Testis (tissue), 3 donors: ENCODE results near the gene TMEM114. TPM values are rescaled to one million over a fixed set of nuclear protein-coding genes. Genes with fewer than 3 reads are reported as not detected.

Experiments used
- DNase-seq: peaks from one replicate; pipeline ENCODE4 v3.0.0-alpha.2; 2019
- H3K27ac ChIP-seq, 2 donors: fragments of 200-600 bp; sonication (generic); one replicate each; pipeline ENCODE4 v1.5.1; 2019
- H3K27me3 ChIP-seq: fragments of 200-600 bp; sonication (generic); one replicate; pipeline ENCODE4 v1.5.1; 2019
- H3K36me3 ChIP-seq: fragments of 200-600 bp; sonication (generic); one replicate; pipeline ENCODE4 v1.5.1; 2017; ENCODE audit warnings: low read depth; ENCODE audit errors: missing control alignments
- H3K4me1 ChIP-seq: fragments of 200-600 bp; sonication (generic); one replicate; pipeline ENCODE4 v1.5.1; 2019
- H3K4me3 ChIP-seq, 2 donors: fragments of 200-600 bp; sonication (generic); one replicate each; pipeline ENCODE4 v1.5.1; 2017 to 2019
- H3K9me3 ChIP-seq: fragments of 200-600 bp; sonication (generic); one replicate; pipeline ENCODE4 v1.5.1; 2017
- CTCF ChIP-seq, 3 experiments: fragments of 450-650 bp in 2 of 3; fragments of 200-600 bp in 1 of 3; sonication (generic) in 1 of 3; IDR thresholded peaks; one replicate each; pipeline ENCODE4 v1.5.1; 2016 to 2019; ENCODE audit warnings: antibody characterized with exemption in 3 of 3, mild to moderate bottlenecking in 2 of 3, moderate library complexity in 1 of 3
- POLR2A ChIP-seq: fragments of 450-650 bp; IDR thresholded peaks from one replicate; pipeline ENCODE4 v1.6.1; 2017; ENCODE audit warnings: antibody characterized with exemption, mild to moderate bottlenecking, moderate library complexity
- WGBS, 2 donors: methylation state at CpG; one replicate each; pipeline ENCODE4 v1.1.5; 2018; 5-methylcytosine and 5-hydroxymethylcytosine counted together
- intact Hi-C: fragments of 100-400 bp; cut with DNase I; formaldehyde crosslinking; loops from one replicate; pipeline ENCODE4 v1.15.1; 2023; ENCODE audit warnings: low total_unique reads
- polyA plus RNA-seq: library from polyadenylated mRNA; stranded (reverse); fragments of 350-450 nt; fragmentation: Illumina TruSeq; extraction: RNeasy Lipid Tissue Mini Kit (QIAGEN cat#74804); gene quantifications from one replicate; pipeline ENCODE4 v1.2.3, GENCODE V29; 2014; ENCODE audit warnings: low read depth, low replicate concordance; ENCODE audit not compliant: insufficient read depth
- total RNA-seq, 2 donors: library from RNA; depleted of rRNA; stranded (reverse); fragments of >200 nt; gene quantifications; one replicate each; pipeline ENCODE4 v1.2.3, GENCODE V29; 2016

TMEM114 gene
- total and polyA plus RNA-seq, 3 donors from 2014 or later: not detected

- TF ChIP-seq CTCF (IDR thresholded peaks at IDR 0.05): no peak
- no peak for TF ChIP-seq POLR2A
- no peak for DNase-seq
- Histone ChIP-seq H3K9me3 (no peaks in the 10 kb centered on the region), H3K4me1 (no peaks in the 10 kb centered on the region), H3K4me3 (no peak overlapping the region), H3K27ac (no peak overlapping the region), H3K36me3 (no peaks in the 10 kb centered on the region), H3K27me3 (no peaks in the 10 kb centered on the region)
- WGBS, 2 donors: 85 to 88% methylated on average over 5 of the region's 5 CpGs
- intact Hi-C loops: no loop called here
Measured at GRCh38 chr16:8595783-8596182, 5.5 kb upstream of the TMEM114 start.

GRCh38 chr16:8594149-8594666, 3.9 kb upstream of the TMEM114 start:
- TF ChIP-seq POLR2A (no peak), CTCF (IDR thresholded peaks at IDR 0.05) (no peak)
- intact Hi-C loops: no loop called here
- DNase-seq: no peak
- Histone ChIP-seq H3K4me3 (no peak overlapping the region), H3K4me1 (peaks cover 9% of the 10 kb centered on the region), H3K27ac (no peak overlapping the region), H3K9me3 (no peaks in the 10 kb centered on the region), H3K36me3 (no peaks in the 10 kb centered on the region), H3K27me3 (no peaks in the 10 kb centered on the region)
- 41 to 52% methylated on average over 9 of the region's 9 CpGs for WGBS, 2 donors

GRCh38 chr16:8591451-8591850, 1.1 kb upstream of the TMEM114 start:
- no peak overlapping the region for H3K27ac ChIP-seq
- H3K27me3 ChIP-seq: no peaks in the 10 kb centered on the region
- 95 to 96% methylated on average over 3 of the region's 3 CpGs for WGBS, 2 donors
- H3K9me3 ChIP-seq: no peaks in the 10 kb centered on the region
- TF ChIP-seq POLR2A (no peak), CTCF (IDR thresholded peaks at IDR 0.05) (no peak)
- no peak for DNase-seq
- H3K4me3 ChIP-seq: no peak overlapping the region
- H3K4me1 ChIP-seq: peaks cover 9% of the 10 kb centered on the region
- intact Hi-C loops: no loop called here
- no peaks in the 10 kb centered on the region for H3K36me3 ChIP-seq

- no peaks in the 10 kb centered on the region for H3K9me3 ChIP-seq
- H3K27ac ChIP-seq: no peak overlapping the region
- 86 to 95% methylated on average over 3 of the region's 3 CpGs for WGBS, 2 donors
- no peak for DNase-seq
- intact Hi-C loops: no loop called here
- no peaks in the 10 kb centered on the region for H3K27me3 ChIP-seq
- H3K4me1 ChIP-seq: peaks cover 9% of the 10 kb centered on the region
- no peak overlapping the region for H3K4me3 ChIP-seq
- TF ChIP-seq POLR2A (no peak), CTCF (IDR thresholded peaks at IDR 0.05) (no peak)
- H3K36me3 ChIP-seq: no peaks in the 10 kb centered on the region
Measured at GRCh38 chr16:8590811-8591210, 500 bp upstream of the TMEM114 start.
